Measurements from ENCODE around the gene GCSAML. TPM values are rescaled to one million over a fixed set of nuclear protein-coding genes. Genes with fewer than 3 reads are reported as not detected.
A peak's percentile ranks its signal among the peaks of the same experiment; 100 is the strongest.
"Not testable (repeated sequence)": the region's sequence is repeated elsewhere in the genome, so short reads cannot be mapped to it uniquely, and the experiment has no call there.

GCSAML gene
- not detected in 2 replicates for total RNA-seq (2014; rRNA removed; shearing (Covaris generic))

- in situ Hi-C loops (cut with HindIII; ENCODE audit: low sequenced_read_pairs), result no loop called here
- DNase-seq (ENCODE audit: low spot score), result no peak
Measured at GRCh38 chr1:247548769-247549182, at the start of gene GCSAML. GCSAML (plus strand) TSS chr1:247549134; CDS start chr1:247549192, 58 bp downstream.

- in situ Hi-C loops (cut with HindIII; ENCODE audit: low sequenced_read_pairs), result no loop called here
- no peak for DNase-seq (ENCODE audit: low spot score)
Measured at GRCh38 chr1:247500865-247501264, 48.1 kb upstream of the GCSAML start.

GRCh38 chr1:247506831-247507230 is 42.1 kb upstream of the GCSAML start:
- peak; percentile 80 for DNase-seq (ENCODE audit: low spot score)
- in situ Hi-C loops (cut with HindIII; ENCODE audit: low sequenced_read_pairs), result no loop called here

DNA sequence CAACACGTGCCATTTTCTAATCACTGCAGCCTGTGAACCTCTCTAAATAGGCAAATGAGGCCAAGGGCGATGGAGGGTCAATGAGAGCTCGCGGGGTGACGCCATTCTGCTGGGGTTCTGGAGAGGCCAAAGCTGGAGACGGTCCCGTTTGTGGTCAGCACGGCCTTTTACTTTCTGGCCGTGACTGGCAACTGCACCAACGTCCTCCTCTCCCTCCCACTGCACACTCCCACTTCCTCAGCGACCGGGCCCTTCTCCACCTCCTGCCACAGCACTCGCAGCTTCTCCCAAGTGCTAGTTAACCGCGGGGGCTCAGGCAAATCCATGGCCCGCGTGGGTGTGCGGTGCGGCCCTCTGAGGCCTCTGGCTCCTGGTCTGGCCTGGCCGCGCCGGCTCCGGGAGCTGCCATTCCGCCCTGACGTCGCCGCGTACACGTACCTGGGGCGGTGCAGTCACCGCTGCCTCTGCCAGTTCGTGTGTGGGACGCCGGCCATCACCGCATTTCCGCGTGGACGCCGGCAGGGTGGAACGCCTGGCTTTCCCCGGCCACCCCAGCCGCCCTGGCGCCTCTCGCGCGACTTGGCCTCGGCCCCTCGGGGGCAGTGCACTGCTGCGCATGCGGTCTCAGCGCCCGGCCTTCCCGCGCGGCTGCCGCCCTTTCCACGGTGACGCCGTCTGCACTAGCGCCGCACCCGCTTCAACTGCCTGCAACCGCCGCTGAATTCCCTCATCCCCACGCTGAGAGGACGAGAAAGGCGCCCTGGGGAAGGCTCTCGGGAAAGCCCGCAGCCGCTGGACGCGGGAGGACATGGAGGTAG is 30.9 kb upstream of the GCSAML start:
- no peak for DNase-seq (ENCODE audit: low spot score)

DNA sequence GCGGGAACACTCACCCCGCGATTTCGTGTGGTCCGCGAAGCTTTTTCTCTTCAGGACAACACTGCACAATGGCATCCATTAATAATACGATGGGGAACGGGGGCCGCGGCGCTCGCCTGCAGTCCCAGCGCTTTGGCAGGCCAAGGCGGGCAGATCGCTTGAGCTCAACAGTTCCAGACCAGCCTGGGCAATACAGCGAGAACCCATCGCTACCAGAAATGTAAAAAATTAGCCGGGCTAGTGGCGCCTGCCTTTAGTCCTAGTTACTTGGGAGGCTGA is 30.4 kb upstream of the GCSAML start:
- in situ Hi-C loops (cut with HindIII; ENCODE audit: low sequenced_read_pairs), result no loop called here
- no peak for DNase-seq (ENCODE audit: low spot score)

More for the DNA sequence above, 30.9 kb upstream of the GCSAML start:
- in situ Hi-C loops (cut with HindIII; ENCODE audit: low sequenced_read_pairs), result no loop called here

- in situ Hi-C loops (cut with HindIII; ENCODE audit: low sequenced_read_pairs); DNase-seq (ENCODE audit: low spot score): not testable (repeated sequence)
Measured at GRCh38 chr1:247521886-247522285, 27.0 kb upstream of the GCSAML start.

DNA sequence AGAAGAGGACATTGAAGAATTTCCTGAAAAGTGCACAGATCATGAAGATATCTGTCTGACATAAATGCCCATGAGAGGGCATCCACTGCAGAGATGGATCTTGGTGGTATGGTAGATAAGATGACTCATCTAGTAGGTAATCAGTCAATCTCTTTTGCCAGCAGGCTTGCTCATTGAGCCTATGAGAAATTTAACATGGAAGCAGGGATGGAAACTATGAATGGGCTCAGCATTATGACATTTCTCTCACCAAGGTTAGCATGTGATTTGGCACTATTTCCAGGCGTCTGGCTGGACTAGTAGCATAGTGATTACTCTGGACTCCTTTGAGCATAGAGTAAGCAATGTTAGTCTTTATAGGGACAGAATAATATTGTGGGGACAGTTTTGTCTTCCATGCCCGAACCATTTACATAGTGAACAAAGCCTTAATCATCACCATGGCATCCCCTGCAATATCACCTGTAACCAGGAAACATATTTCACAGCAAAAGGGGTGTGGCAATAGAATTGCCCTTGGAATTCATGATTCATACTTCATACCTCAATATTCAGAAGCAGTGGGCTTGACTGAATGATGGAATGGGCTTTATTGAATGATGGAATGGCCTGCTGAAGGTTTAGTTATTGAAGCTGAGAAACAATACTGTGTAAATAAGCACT is 20.0 kb upstream of the GCSAML start:
- DNase-seq (ENCODE audit: low spot score), result no peak
- in situ Hi-C loops (cut with HindIII; ENCODE audit: low sequenced_read_pairs), result no loop called here

DNA sequence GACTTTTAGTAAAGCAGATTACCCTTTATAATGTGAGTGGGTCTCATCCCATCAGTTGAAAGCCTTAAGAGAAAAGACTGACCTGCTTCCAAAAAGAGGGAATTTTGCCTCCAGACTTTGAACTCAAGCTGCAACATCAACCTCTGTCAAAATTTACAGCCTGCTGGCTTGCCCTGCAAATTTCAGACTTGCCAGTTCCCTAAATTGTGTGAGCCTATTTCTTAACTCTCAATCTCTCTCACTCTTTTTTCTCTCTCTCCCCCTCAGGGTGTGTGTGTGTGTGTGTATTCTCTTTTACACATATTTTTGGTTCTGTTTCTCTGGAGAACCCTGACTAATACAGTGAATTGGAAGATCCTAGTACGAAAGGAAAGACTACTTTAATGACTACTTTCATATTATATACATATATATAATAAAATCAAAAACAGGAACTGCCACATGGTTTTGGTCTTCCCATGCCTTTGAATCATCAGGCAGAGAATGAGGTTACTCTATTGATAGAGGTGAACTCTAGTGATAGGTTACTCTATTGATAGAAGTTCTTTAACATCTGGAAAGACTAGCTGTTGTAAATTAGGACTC is 19.1 kb upstream of the GCSAML start:
- DNase-seq (ENCODE audit: low spot score), result no peak
- in situ Hi-C loops (cut with HindIII; ENCODE audit: low sequenced_read_pairs), result no loop called here

DNA sequence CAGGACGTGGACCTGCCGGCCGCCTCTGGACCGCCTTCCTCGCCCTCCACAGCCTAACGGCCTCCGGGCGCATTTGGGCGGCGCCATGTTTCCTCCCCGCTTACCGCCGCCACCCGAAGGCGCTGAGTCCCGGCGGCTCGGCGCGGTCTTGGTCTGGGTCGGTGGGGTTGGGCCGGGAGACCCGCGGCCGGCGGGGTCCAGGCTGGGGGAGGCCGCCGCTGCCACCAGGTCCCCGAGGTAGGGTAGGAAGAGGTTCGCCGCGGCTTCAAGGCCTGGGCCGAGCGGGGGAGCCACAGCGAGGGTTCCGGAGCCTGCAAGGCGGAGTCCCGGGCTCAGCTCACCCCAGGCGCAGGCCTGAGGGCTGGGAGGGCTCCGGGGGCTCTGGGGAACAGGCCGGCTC is 18.1 kb upstream of the GCSAML start:
- no peak for DNase-seq (ENCODE audit: low spot score)
- in situ Hi-C loops (cut with HindIII; ENCODE audit: low sequenced_read_pairs), result no loop called here

GRCh38 chr1:247531937-247532336 is 17.0 kb upstream of the GCSAML start:
- in situ Hi-C loops (cut with HindIII; ENCODE audit: low sequenced_read_pairs), result no loop called here
- DNase-seq (ENCODE audit: low spot score), result no peak

- in situ Hi-C loops (cut with HindIII; ENCODE audit: low sequenced_read_pairs), result no loop called here
- DNase-seq (ENCODE audit: low spot score), result no peak
Measured at GRCh38 chr1:247535402-247535801, 13.5 kb upstream of the GCSAML start.

DNA sequence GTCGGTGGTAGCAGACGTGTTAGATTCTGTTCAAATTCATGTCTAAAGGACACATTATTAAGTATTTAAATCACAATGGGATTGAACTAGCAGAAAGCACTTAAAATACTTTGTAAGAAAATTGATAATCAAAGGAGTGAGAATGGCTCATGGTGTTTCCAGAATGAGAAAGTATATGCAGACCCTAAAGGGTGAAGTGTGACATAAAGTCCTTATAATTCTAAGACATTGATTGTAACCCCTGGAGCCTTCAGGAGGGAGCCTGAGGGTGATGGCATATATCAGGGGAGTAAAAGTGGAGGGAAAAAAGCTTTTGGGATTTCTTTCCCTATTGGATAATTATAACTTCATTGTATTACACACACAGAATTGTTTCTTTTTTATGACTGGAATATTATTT is 12.6 kb upstream of the GCSAML start, which contains the start of gene OR2C3:
Gene OR2C3, minus strand, starts transcription at position 101 of the 400 bp plus-strand sequence. CDS start 3,929 bp downstream, outside the sequence.
- in situ Hi-C loops (cut with HindIII; ENCODE audit: low sequenced_read_pairs), result no loop called here
- DNase-seq (ENCODE audit: low spot score), result no peak

- DNase-seq (ENCODE audit: low spot score), result no peak
- in situ Hi-C loops (cut with HindIII; ENCODE audit: low sequenced_read_pairs), result no loop called here
Measured at GRCh38 chr1:247538561-247538960, 10.4 kb upstream of the GCSAML start.

- in situ Hi-C loops (cut with HindIII; ENCODE audit: low sequenced_read_pairs), result no loop called here
- no peak for DNase-seq (ENCODE audit: low spot score)
Measured at GRCh38 chr1:247539215-247539614, 9.7 kb upstream of the GCSAML start.

DNA sequence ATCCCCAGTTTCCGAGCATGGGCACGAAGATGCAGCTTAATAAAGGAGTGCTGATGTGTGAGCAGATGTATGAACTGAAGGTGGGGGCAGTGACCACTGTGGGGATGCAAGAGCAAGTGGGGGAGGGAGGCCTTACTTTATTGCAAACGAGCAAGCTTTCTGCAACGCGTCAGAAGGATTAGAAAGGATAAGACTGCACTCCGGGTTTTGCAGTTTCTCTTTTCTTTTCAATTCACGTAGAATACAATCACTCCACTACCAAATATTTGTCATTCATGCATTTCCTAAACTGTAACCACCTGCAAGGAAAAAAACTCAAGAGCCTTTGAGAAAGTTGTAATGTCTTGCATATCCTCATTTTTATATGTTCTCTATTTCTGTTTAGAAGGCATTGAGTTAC is 8.4 kb upstream of the GCSAML start:
- DNase-seq (ENCODE audit: low spot score), result no peak
- in situ Hi-C loops (cut with HindIII; ENCODE audit: low sequenced_read_pairs), result no loop called here

DNA sequence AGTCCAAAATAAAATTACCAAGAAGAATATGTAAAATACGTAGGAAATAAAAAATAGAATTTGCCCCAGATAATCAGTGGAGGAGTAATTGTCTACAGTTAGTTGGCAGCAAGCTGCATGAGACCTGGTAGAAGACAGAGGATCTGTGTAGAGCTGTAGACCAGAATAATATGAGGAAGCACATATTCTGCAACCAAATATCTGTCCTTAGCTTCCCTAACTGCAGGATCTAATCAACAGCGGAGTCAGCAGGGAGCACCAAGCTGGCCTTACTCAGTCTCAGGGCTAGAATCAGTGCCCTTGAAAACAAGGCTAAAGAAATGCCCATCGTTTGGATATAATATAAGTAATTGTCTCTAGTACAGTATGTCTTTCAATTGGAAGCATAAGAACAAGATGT is 6.1 kb upstream of the GCSAML start:
- peak; percentile 6 for DNase-seq (ENCODE audit: low spot score)
- in situ Hi-C loops (cut with HindIII; ENCODE audit: low sequenced_read_pairs), result no loop called here

- in situ Hi-C loops (cut with HindIII; ENCODE audit: low sequenced_read_pairs), result no loop called here
- DNase-seq (ENCODE audit: low spot score), result no peak
Measured at GRCh38 chr1:247548092-247548491, 842 bp upstream of the GCSAML start.

GRCh38 chr1:247551721-247552120 is 2.8 kb downstream of the GCSAML start:
- in situ Hi-C loops (cut with HindIII; ENCODE audit: low sequenced_read_pairs), result no loop called here
- no peak for DNase-seq (ENCODE audit: low spot score)

DNA sequence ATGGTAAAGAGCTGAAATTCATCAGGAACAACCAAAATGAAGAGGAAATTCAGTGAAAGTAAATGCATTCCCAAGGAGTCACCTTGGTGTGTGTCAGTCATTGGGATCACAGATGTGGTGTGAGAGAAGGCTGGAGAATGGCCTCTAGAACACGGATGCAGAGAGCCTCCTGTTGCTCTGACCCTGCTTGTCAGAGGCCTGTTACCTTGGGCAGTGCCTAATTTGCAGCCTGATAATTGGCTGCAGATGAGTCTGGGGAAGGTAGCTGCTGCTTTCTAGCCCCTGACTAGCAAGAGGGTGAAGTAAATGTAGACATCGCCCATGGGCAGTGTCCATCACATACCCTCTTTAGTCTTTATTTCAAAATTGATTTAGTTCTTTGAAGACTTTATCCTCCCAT is 3.3 kb downstream of the GCSAML start:
- DNase-seq (ENCODE audit: low spot score), result no peak
- in situ Hi-C loops (cut with HindIII; ENCODE audit: low sequenced_read_pairs), result no loop called here

GRCh38 chr1:247557926-247558674 is 9.2 kb downstream of the GCSAML start:
- DNase-seq (ENCODE audit: low spot score), result no peak
- in situ Hi-C loops (cut with HindIII; ENCODE audit: low sequenced_read_pairs), result no loop called here
